SK-N-MC (cell line): Measurements from ENCODE around the gene CRYBG2.
A peak's percentile ranks its signal among the peaks of the same experiment; 100 is the strongest.

Source experiments
- DNase-seq: peaks from one replicate; pipeline ENCODE4 v3.0.0-alpha.2; 2011; ENCODE audit warnings: low read depth, low spot score
- H3K27ac ChIP-seq: fragments of 200-600 bp; sonication (generic); 2 replicates; pipeline ENCODE4 v1.5.1; 2016; ENCODE audit warnings: mixed run types
- H3K36me3 ChIP-seq: fragments of 200-600 bp; sonication (generic); 2 replicates; pipeline ENCODE4 v1.6.1; 2017; ENCODE audit warnings: antibody characterized with exemption, low read length, mixed read lengths; ENCODE audit not compliant: insufficient read depth
- H3K4me3 ChIP-seq: fragments of 200-600 bp; sonication (generic); 2 replicates; pipeline ENCODE4 v1.5.1; 2016
- H3K9ac ChIP-seq: fragments of 200-600 bp; sonication (generic); 2 replicates; pipeline ENCODE4 v1.8.0; 2017; ENCODE audit warnings: mixed run types, mixed read lengths; ENCODE audit not compliant: insufficient read length
- H3K9me3 ChIP-seq: fragments of 200-600 bp; sonication (generic); 2 replicates; pipeline ENCODE4 v1.6.1; 2017; ENCODE audit warnings: low read depth, mild to moderate bottlenecking, antibody characterized with exemption, low read length, moderate library complexity, mixed read lengths
- EZH2 ChIP-seq: fragments of 200-600 bp; sonication (generic); IDR thresholded peaks from one replicate; pipeline ENCODE4 v1.6.1; 2017; ENCODE audit warnings: antibody characterized with exemption
- FOXP2 ChIP-seq: optimal IDR thresholded peaks from 2 replicates; pipeline ENCODE3; 2011; ENCODE audit warnings: mild to moderate bottlenecking, moderate library complexity; ENCODE audit not compliant: insufficient read depth; ENCODE audit errors: extremely low read length, control extremely low read depth
- POLR2AphosphoS5 ChIP-seq: IDR thresholded peaks from 2 replicates; pipeline ENCODE4 v1.6.1; 2012; ENCODE audit warnings: mild to moderate bottlenecking, low read depth, low read length, borderline replicate concordance

CRYBG2 gene

GRCh38 chr1:26307363-26307781, 46.6 kb downstream of the CRYBG2 start:
- DNase-seq = no peak
- no peak overlapping the region for H3K27ac ChIP-seq
- peak overlapping the region; percentile 82 for H3K9ac ChIP-seq
- no peaks in the 10 kb centered on the region for H3K36me3 ChIP-seq
- H3K9me3 ChIP-seq = no peaks in the 10 kb centered on the region
- TF ChIP-seq EZH2 = no peak
- TF ChIP-seq FOXP2 = no peak
- no peak for TF ChIP-seq POLR2AphosphoS5
- peak overlapping the region; percentile 89 for H3K4me3 ChIP-seq

GRCh38 chr1:26306290-26307229, 47.4 kb downstream of the CRYBG2 start, which contains the start of gene UBXN11:
Gene UBXN11 (minus strand): TSS chr1:26306636. CDS start chr1:26302883, 3,753 bp downstream.
- Histone ChIP-seq H3K36me3 (no peaks in the 10 kb centered on the region), H3K9me3 (no peaks in the 10 kb centered on the region), H3K9ac (peak within 1 kb of the TSS; percentile 82), H3K4me3 (peak within 1 kb of the TSS; percentile 89), H3K27ac (no peak within 1 kb of the TSS)
- peak; percentile 74 for DNase-seq
- no peak for TF ChIP-seq FOXP2
- peak; percentile 39; the same call in 1 of the 2 replicates for TF ChIP-seq POLR2AphosphoS5

- Histone ChIP-seq H3K27ac (no peak overlapping the region), H3K9me3 (no peaks in the 10 kb centered on the region), H3K4me3 (peak overlapping the region; percentile 89), H3K36me3 (no peaks in the 10 kb centered on the region), H3K9ac (peak overlapping the region; percentile 77)
- TF ChIP-seq FOXP2 = no peak
- no peak for TF ChIP-seq POLR2AphosphoS5
- no peak for TF ChIP-seq EZH2
- no peak for DNase-seq
Measured at GRCh38 chr1:26305667-26306289, 48.2 kb downstream of the CRYBG2 start.

GRCh38 chr1:26302733-26303405, 51.1 kb downstream of the CRYBG2 start:
- Histone ChIP-seq H3K9ac (no peak overlapping the region), H3K36me3 (no peaks in the 10 kb centered on the region), H3K27ac (no peak overlapping the region), H3K4me3 (no peak overlapping the region), H3K9me3 (no peaks in the 10 kb centered on the region)
- TF ChIP-seq FOXP2 = no peak
- DNase-seq = no peak

GRCh38 chr1:26300578-26301275, 53.2 kb downstream of the CRYBG2 start:
- TF ChIP-seq EZH2 (no peak), FOXP2 (no peak), POLR2AphosphoS5 (no peak)
- Histone ChIP-seq H3K4me3 (no peak overlapping the region), H3K9me3 (no peaks in the 10 kb centered on the region), H3K36me3 (no peaks in the 10 kb centered on the region), H3K27ac (no peak overlapping the region), H3K9ac (no peak overlapping the region)
- no peak for DNase-seq

GRCh38 chr1:26297791-26298124, 56.2 kb downstream of the CRYBG2 start:
- H3K27ac ChIP-seq = no peak overlapping the region
- no peaks in the 10 kb centered on the region for H3K9me3 ChIP-seq
- no peak overlapping the region for H3K4me3 ChIP-seq
- DNase-seq = no peak
- no peaks in the 10 kb centered on the region for H3K36me3 ChIP-seq
- no peak overlapping the region for H3K9ac ChIP-seq
- TF ChIP-seq FOXP2 = no peak
- no peak for TF ChIP-seq EZH2
- no peak for TF ChIP-seq POLR2AphosphoS5

- TF ChIP-seq POLR2AphosphoS5 (no peak), FOXP2 (no peak), EZH2 (no peak)
- Histone ChIP-seq H3K27ac (no peak overlapping the region), H3K9ac (no peak overlapping the region), H3K36me3 (no peaks in the 10 kb centered on the region), H3K4me3 (no peak overlapping the region), H3K9me3 (no peaks in the 10 kb centered on the region)
- no peak for DNase-seq
Measured at GRCh38 chr1:26297057-26297790, 56.7 kb downstream of the CRYBG2 start.
